GM21360 (cell line): ENCODE data around the gene LYRM2.

Experiments used
- ATAC-seq: cut with Tn5 transposase; IDR thresholded peaks from one replicate; pipeline ENCODE4 v1.9.1; 2021; ENCODE audit warnings: mild to moderate bottlenecking, moderate library complexity; ENCODE audit not compliant: unreplicated experiment

LYRM2 gene

GRCh38 chr6:89638320-89639195 is at the start of gene LYRM2:
Gene LYRM2 (minus strand): TSS chr6:89638747. CDS start chr6:89638716, 31 bp downstream.
- ATAC-seq, result peak; percentile 97

- no peak for ATAC-seq
These were observed 49.8 kb upstream of the LYRM2 start for GRCh38 chr6:89688328-89688727.

- no peak for ATAC-seq
These were observed 46.8 kb upstream of the LYRM2 start for GRCh38 chr6:89685311-89685710.

GRCh38 chr6:89682991-89683390 is 44.4 kb upstream of the LYRM2 start:
- ATAC-seq, result no peak

- ATAC-seq, result no peak
These were observed 43.5 kb upstream of the LYRM2 start for GRCh38 chr6:89681983-89682564.

GRCh38 chr6:89680551-89680950 is 42.0 kb upstream of the LYRM2 start:
- ATAC-seq, result no peak

- ATAC-seq, result no peak
These were observed 41.6 kb upstream of the LYRM2 start for GRCh38 chr6:89680150-89680549.

- ATAC-seq, result no peak
These were observed 40.9 kb upstream of the LYRM2 start for GRCh38 chr6:89679215-89680120.

GRCh38 chr6:89678531-89678930 is 40.0 kb upstream of the LYRM2 start:
- no peak for ATAC-seq

GRCh38 chr6:89675949-89676748 is 37.6 kb upstream of the LYRM2 start:
- no peak for ATAC-seq

GRCh38 chr6:89670935-89671565 is 32.5 kb upstream of the LYRM2 start:
- no peak for ATAC-seq

- no peak for ATAC-seq
These were observed 30.5 kb upstream of the LYRM2 start for GRCh38 chr6:89669002-89669401.

- ATAC-seq, result no peak
These were observed 29.5 kb upstream of the LYRM2 start for GRCh38 chr6:89667872-89668556.

GRCh38 chr6:89662659-89663223 is 24.2 kb upstream of the LYRM2 start:
- ATAC-seq, result no peak

- no peak for ATAC-seq
These were observed 23.0 kb upstream of the LYRM2 start for GRCh38 chr6:89661559-89661958.

GRCh38 chr6:89660981-89661380 is 22.4 kb upstream of the LYRM2 start:
- ATAC-seq, result no peak

- no peak for ATAC-seq
These were observed 19.1 kb upstream of the LYRM2 start for GRCh38 chr6:89657445-89658158.

GRCh38 chr6:89655122-89655521 is 16.6 kb upstream of the LYRM2 start:
- ATAC-seq, result no peak

GRCh38 chr6:89650579-89650978 is 12.0 kb upstream of the LYRM2 start:
- ATAC-seq, result no peak
